ENCODE results near the gene IL17RE.

Gene IL17RE

GRCh38 chr3:9903238-9903624 is 583 bp downstream of the IL17RE start:
- peak in 1 of 51 donors; percentile 29 for DNase-seq

GRCh38 chr3:9903904-9904303 is 1.3 kb downstream of the IL17RE start:
- no peak for DNase-seq

- DNase-seq: no peak
These were observed 3.8 kb downstream of the IL17RE start for GRCh38 chr3:9906480-9906879.

- no peak for DNase-seq
These were observed 5.6 kb downstream of the IL17RE start for GRCh38 chr3:9908286-9908685.

GRCh38 chr3:9909221-9910013 is 6.8 kb downstream of the IL17RE start:
- DNase-seq: no peak

GRCh38 chr3:9911863-9912262 is 9.2 kb downstream of the IL17RE start:
- no peak for DNase-seq

GRCh38 chr3:9912294-9912935 is 9.8 kb downstream of the IL17RE start:
- DNase-seq: no peak

GRCh38 chr3:9913601-9914000 is 11.0 kb downstream of the IL17RE start:
- no peak for DNase-seq

- no peak for DNase-seq
These were observed 11.4 kb downstream of the IL17RE start for GRCh38 chr3:9914011-9914410.

GRCh38 chr3:9914559-9915253 is 12.1 kb downstream of the IL17RE start:
- DNase-seq: peak in 1 of 51 donors; percentile 41

- DNase-seq: peak in 46 of 51 donors; percentile 11 to 74 (median 50)
These were observed 12.8 kb downstream of the IL17RE start for GRCh38 chr3:9915254-9916141.

- peak in 2 of 51 donors; percentile 34 to 57 for DNase-seq
These were observed 13.7 kb downstream of the IL17RE start for GRCh38 chr3:9916346-9916733.

- DNase-seq: peak in 43 of 51 donors; percentile 8 to 80 (median 49)
These were observed 14.4 kb downstream of the IL17RE start, which contains the start of gene IL17RC for GRCh38 chr3:9916734-9917680. Gene IL17RC, plus strand, starts transcription at chr3:9917098. Its CDS starts 218 bp downstream, at chr3:9917316.

- DNase-seq: no peak
These were observed 15.2 kb downstream of the IL17RE start for GRCh38 chr3:9917820-9918219.

GRCh38 chr3:9918261-9919038 is 15.8 kb downstream of the IL17RE start:
- no peak for DNase-seq

- no peak for DNase-seq
These were observed 25.5 kb downstream of the IL17RE start for GRCh38 chr3:9928158-9928557.

- no peak for DNase-seq
These were observed 28.3 kb downstream of the IL17RE start for GRCh38 chr3:9930804-9931418.

- no peak for DNase-seq
These were observed 29.8 kb downstream of the IL17RE start for GRCh38 chr3:9932535-9932842.

Measured in hypothalamus (tissue), 51 donors.